ENCODE results near the gene PEMT. TPM values are rescaled to one million over a fixed set of nuclear protein-coding genes. Genes with fewer than 3 reads are reported as not detected.

The PEMT gene
- total and polyA plus RNA-seq, 2 donors from 2014 or later: 36.8 to 52.1 TPM

DNA sequence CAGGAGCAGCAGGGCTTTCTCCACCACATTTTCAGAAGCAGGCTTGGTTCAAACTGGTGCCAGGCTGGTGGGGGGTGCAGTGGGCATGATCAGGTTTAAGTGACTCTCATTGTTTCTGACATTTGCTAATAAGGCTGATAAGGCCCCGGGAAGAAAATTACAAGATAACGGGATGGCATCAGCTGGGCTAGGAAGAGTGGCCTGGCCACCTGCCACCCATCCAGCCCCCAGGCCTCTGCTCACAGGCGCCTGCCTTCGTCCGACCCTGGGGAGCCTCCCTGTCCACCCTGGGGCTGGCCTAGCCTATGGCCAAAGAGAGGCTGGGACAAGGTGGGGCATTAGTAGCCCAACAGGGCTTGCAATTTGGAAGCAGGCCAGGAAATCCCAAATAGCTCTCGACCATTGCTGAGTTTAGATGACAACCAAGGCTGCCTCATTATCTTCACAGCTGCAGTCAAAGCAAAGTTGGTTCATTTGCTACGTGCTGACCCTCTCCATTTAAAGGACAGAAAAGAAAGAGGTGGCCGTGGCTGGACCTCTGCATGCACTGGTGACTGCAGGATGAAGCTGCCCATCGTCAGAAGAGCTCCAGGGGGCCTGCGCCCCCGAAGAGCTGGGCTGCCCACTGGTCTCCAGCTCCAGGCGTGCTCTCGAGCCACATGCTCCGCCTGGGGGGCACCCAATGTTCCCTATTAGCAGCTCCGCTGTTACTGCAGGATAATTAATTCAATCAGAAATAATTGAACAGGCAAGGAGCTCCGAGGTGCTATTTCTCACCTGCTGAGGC lies 44.9 kb downstream of the PEMT start:
- FAIRE-seq: no peak
- peak in 1 of 5 donors; percentile 56 for DNase-seq
- Histone ChIP-seq H3K4me3 (ENCODE audit: low read length in 3 of 3) (no peak overlapping the region), H3K27me3 (ENCODE audit: control insufficient read depth, insufficient read depth, low read length) (no peaks in the 10 kb centered on the region), H3K36me3 (ENCODE audit: control insufficient read depth in 2 of 3, insufficient read depth in 3 of 3, low read length in 3 of 3) (no peaks in the 10 kb centered on the region), H3K9me3 (ENCODE audit: control insufficient read depth in 2 of 3, insufficient read depth in 1 of 3, low read length in 3 of 3) (no peaks in the 10 kb centered on the region), H3K4me1 (ENCODE audit: control insufficient read depth in 2 of 3, insufficient read depth in 2 of 3, low read depth in 1 of 3, low read length in 3 of 3) (peaks cover 0 to 8% (median 5%) of the 10 kb centered on the region in 3 donors), H3K9ac (ENCODE audit: low read length in 3 of 3) (no peak overlapping the region), H3K27ac (ENCODE audit: low read depth in 2 of 2, low read length in 2 of 2) (no peak overlapping the region)
- TF ChIP-seq, protein P1, sequence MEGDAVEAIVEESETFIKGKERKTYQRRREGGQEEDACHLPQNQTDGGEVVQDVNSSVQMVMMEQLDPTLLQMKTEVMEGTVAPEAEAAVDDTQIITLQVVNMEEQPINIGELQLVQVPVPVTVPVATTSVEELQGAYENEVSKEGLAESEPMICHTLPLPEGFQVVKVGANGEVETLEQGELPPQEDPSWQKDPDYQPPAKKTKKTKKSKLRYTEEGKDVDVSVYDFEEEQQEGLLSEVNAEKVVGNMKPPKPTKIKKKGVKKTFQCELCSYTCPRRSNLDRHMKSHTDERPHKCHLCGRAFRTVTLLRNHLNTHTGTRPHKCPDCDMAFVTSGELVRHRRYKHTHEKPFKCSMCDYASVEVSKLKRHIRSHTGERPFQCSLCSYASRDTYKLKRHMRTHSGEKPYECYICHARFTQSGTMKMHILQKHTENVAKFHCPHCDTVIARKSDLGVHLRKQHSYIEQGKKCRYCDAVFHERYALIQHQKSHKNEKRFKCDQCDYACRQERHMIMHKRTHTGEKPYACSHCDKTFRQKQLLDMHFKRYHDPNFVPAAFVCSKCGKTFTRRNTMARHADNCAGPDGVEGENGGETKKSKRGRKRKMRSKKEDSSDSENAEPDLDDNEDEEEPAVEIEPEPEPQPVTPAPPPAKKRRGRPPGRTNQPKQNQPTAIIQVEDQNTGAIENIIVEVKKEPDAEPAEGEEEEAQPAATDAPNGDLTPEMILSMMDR (IDR thresholded peaks at IDR 0.05; ENCODE audit: borderline replicate concordance, extremely low read depth, insufficient read depth): no peak
- intact Hi-C loops (cut with DNase I): no loop called here

DNA sequence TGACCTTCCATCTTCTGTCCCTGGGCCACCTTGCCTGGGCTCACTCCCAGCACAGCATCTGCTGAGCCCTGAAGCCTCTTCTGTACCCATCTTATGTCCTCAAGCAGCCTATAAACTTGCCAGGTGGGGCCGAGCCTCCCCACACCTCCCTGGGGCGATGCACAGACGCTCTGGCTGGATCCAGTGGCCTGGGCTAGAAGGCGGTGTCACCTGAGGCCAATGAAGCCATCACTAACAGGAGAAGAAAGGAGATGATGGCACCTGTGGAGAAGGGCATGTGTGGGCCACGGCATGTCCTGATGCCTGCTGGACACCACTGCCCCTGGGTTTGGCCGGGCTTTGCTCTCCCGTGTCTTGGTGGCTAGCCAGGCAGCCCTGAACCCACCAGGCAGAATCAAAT lies 45.5 kb downstream of the PEMT start:
- Histone ChIP-seq H3K4me3 (ENCODE audit: low read length in 3 of 3) (no peak overlapping the region), H3K9me3 (ENCODE audit: control insufficient read depth in 2 of 3, insufficient read depth in 1 of 3, low read length in 3 of 3) (no peaks in the 10 kb centered on the region), H3K9ac (ENCODE audit: low read length in 3 of 3) (no peak overlapping the region), H3K4me1 (ENCODE audit: control insufficient read depth in 2 of 3, insufficient read depth in 2 of 3, low read depth in 1 of 3, low read length in 3 of 3) (peaks cover 0 to 8% (median 3%) of the 10 kb centered on the region in 3 donors), H3K27me3 (ENCODE audit: control insufficient read depth, insufficient read depth, low read length) (no peaks in the 10 kb centered on the region), H3K27ac (ENCODE audit: low read depth in 2 of 2, low read length in 2 of 2) (no peak overlapping the region), H3K36me3 (ENCODE audit: control insufficient read depth in 2 of 3, insufficient read depth in 3 of 3, low read length in 3 of 3) (no peaks in the 10 kb centered on the region)
- TF ChIP-seq, protein P1 (IDR thresholded peaks at IDR 0.05; ENCODE audit: borderline replicate concordance, extremely low read depth, insufficient read depth): no peak
- intact Hi-C loops (cut with DNase I): no loop called here
- DNase-seq (peak in 1 of 5 donors; percentile 51), FAIRE-seq (no peak)

DNA sequence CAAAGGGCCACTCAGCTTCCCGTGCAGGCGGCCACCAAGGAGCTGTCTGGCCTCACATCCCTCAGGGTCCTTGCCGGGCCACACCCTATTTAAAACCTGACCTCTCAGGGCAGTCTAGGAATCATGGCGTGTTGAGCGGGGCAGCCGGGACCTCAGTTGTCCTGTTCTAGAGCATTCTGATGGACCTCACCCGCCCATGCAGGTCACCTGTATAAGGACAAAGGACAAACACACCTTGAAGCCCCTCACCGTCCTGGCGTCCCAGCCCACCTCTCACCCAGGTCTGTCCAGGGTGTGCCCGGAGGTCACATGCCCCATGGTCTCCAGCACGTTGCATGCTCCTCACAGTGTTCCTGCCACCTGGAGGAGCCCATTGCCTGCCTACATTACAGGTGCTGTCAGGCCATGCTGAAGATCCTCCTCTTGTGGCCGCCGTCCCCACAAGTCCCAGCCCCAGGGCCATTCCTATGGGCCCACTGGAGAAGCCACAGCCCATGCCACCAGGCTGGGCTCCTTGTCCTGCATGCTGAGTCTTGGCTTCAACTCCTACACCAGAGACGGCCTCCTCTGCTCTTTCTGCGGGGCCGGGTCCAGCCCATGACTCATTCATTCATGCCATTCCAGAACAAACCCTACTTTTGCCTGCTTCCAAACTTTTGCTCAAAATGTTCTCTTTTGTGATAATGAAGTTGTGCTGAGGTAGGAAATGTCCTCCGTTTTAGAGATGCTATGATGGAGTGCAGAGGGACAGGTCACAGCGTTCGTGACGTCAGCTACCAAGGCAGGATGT lies 46.3 kb downstream of the PEMT start:
- Histone ChIP-seq H3K27ac (ENCODE audit: low read depth in 2 of 2, low read length in 2 of 2) (no peak overlapping the region), H3K27me3 (ENCODE audit: control insufficient read depth, insufficient read depth, low read length) (no peaks in the 10 kb centered on the region), H3K9ac (ENCODE audit: low read length in 3 of 3) (no peak overlapping the region), H3K4me1 (ENCODE audit: control insufficient read depth in 2 of 3, insufficient read depth in 2 of 3, low read depth in 1 of 3, low read length in 3 of 3) (peaks cover 0 to 8% (median 0%) of the 10 kb centered on the region in 3 donors), H3K4me3 (ENCODE audit: low read length in 3 of 3) (no peak overlapping the region), H3K36me3 (ENCODE audit: control insufficient read depth in 2 of 3, insufficient read depth in 3 of 3, low read length in 3 of 3) (no peaks in the 10 kb centered on the region), H3K9me3 (ENCODE audit: control insufficient read depth in 2 of 3, insufficient read depth in 1 of 3, low read length in 3 of 3) (no peaks in the 10 kb centered on the region)
- no peak for FAIRE-seq
- peak in 1 of 5 donors; percentile 60 for DNase-seq
- TF ChIP-seq, protein P1 (IDR thresholded peaks at IDR 0.05; ENCODE audit: borderline replicate concordance, extremely low read depth, insufficient read depth): no peak
- intact Hi-C loops (cut with DNase I): no loop called here

Measured in kidney (tissue), 14 donors.